ENCODE data around the gene CAPS. TPM values are rescaled to one million over a fixed set of nuclear protein-coding genes. Genes with fewer than 3 reads are reported as not detected.

CAPS gene
- total and polyA plus RNA-seq, 4 donors, result 90.2 to 360 (median 223) TPM

DNA sequence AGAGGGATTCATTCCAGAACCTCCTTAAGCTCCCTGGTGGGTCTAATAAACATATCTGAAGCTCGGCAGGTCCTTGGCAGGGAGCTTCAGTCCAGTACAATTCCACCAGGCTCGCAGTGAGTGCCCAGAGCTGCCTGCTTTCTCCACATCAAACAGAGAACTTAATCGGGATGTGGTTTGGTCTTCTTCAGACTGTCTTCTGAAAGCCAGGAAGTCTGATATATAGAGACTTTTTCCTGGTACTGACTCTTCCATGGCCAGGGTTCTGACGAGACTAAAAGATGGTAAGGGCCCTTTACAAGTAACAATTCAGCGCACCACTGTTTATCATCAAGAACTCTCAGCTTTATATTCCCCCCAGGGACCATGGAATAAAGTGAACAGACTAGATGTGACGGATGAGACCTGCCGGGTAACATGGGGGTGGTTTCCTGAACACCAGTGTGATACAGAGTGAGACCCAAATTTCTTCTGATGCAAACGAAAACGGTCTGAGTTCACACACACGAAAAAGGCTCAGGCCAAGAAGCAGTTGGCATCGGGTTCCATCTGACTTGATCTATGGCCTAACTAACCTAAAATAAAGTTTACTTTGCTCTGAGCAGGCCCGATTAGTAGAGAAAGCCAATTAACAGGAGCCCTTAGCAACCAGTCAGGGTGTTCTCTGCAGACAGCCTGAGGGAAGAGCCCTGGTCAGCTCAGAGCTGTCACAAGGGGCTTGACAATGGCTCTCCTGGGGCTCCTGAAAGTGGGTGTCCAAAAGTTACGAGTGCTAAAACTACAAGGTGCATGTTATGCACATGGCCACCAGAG is 34.9 kb downstream of the CAPS start:
- 57 to 67% methylated on average over 13 of the region's 13 CpGs for WGBS, 2 donors
- ATAC-seq (ENCODE audit: insufficient read depth, low FRiP score), result no peak
- H3K27me3 ChIP-seq (ENCODE audit: control insufficient read depth in 3 of 3, insufficient read depth in 3 of 3, low read length in 2 of 3), result no peaks in the 10 kb centered on the region

DNA sequence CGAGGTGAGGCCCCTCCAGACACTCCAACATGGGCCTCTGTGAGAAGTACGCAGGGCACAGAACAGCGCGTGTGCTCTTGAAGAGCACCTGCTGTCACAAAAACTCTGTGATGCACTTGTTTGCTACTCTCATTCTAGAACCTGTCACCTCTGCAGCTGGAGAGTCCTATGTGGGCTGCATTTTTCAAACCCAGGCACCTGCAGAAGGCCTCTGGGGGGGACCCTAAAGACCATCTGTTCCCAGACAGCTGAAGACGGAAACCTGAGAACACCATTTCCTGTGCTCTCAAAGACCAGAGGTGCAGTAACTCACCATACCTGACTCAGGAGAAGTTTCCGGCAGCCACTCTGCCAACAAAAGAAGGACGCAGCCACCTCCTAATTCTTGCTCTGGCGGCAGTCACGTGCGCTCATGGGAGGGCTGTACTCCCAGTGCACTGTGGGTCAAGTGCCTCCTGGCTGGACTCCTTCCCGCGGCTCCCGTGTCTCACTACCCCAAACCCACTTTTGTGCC is 35.8 kb downstream of the CAPS start:
- peak; percentile 32 for ATAC-seq (ENCODE audit: insufficient read depth, low FRiP score)
- Histone ChIP-seq H3K4me1 (ENCODE audit: control insufficient read depth in 5 of 5, insufficient read depth in 5 of 5, low read length in 5 of 5) (peaks cover 37 to 79% (median 48%) of the 10 kb centered on the region in 5 donors), H3K9ac (ENCODE audit: insufficient read depth in 1 of 2, low read length in 2 of 2) (no peak overlapping the region), H3K36me3 (ENCODE audit: control insufficient read depth in 4 of 4, insufficient read depth in 4 of 4, low read length in 4 of 4) (peaks cover 0 to 5% (median 2%) of the 10 kb centered on the region in 4 donors), H3K27me3 (ENCODE audit: control insufficient read depth in 3 of 3, insufficient read depth in 3 of 3, low read length in 2 of 3) (no peaks in the 10 kb centered on the region), H3K27ac (ENCODE audit: low read depth in 1 of 2, low read length in 1 of 2) (peak overlapping the region in 1 of 2 donors; percentile 80), H3K4me3 (no peak overlapping the region), H3K9me3 (ENCODE audit: control insufficient read depth in 4 of 4, insufficient read depth in 3 of 4, low read length in 3 of 4) (no peaks in the 10 kb centered on the region)
- peak in 2 of 3 donors; percentile 54 to 70 for DNase-seq
- TF ChIP-seq, protein P1, sequence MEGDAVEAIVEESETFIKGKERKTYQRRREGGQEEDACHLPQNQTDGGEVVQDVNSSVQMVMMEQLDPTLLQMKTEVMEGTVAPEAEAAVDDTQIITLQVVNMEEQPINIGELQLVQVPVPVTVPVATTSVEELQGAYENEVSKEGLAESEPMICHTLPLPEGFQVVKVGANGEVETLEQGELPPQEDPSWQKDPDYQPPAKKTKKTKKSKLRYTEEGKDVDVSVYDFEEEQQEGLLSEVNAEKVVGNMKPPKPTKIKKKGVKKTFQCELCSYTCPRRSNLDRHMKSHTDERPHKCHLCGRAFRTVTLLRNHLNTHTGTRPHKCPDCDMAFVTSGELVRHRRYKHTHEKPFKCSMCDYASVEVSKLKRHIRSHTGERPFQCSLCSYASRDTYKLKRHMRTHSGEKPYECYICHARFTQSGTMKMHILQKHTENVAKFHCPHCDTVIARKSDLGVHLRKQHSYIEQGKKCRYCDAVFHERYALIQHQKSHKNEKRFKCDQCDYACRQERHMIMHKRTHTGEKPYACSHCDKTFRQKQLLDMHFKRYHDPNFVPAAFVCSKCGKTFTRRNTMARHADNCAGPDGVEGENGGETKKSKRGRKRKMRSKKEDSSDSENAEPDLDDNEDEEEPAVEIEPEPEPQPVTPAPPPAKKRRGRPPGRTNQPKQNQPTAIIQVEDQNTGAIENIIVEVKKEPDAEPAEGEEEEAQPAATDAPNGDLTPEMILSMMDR (IDR thresholded peaks at IDR 0.05; ENCODE audit: control extremely low read depth, extremely low read depth), result no peak
- 70 to 82% methylated on average over 13 of the region's 13 CpGs for WGBS, 2 donors

More for the DNA sequence above, 34.9 kb downstream of the CAPS start:
- peak overlapping the region in 1 of 2 donors; percentile 3 for H3K9ac ChIP-seq (ENCODE audit: insufficient read depth in 1 of 2, low read length in 2 of 2)
- H3K4me3 ChIP-seq, result no peak overlapping the region
- H3K9me3 ChIP-seq (ENCODE audit: control insufficient read depth in 4 of 4, insufficient read depth in 3 of 4, low read length in 3 of 4), result no peaks in the 10 kb centered on the region
- DNase-seq, result no peak
- H3K36me3 ChIP-seq (ENCODE audit: control insufficient read depth in 4 of 4, insufficient read depth in 4 of 4, low read length in 4 of 4), result peaks cover 0 to 5% (median 2%) of the 10 kb centered on the region in 4 donors
- H3K27ac ChIP-seq (ENCODE audit: low read depth in 1 of 2, low read length in 1 of 2), result peak overlapping the region; percentile 28 to 80
- TF ChIP-seq, protein P1 (IDR thresholded peaks at IDR 0.05; ENCODE audit: control extremely low read depth, extremely low read depth), result no peak
- H3K4me1 ChIP-seq (ENCODE audit: control insufficient read depth in 5 of 5, insufficient read depth in 5 of 5, low read length in 5 of 5), result peaks cover 31 to 73% (median 40%) of the 10 kb centered on the region in 5 donors

GRCh38 chr19:5950741-5951140 is 36.7 kb downstream of the CAPS start:
- Histone ChIP-seq H3K9ac (ENCODE audit: insufficient read depth in 1 of 2, low read length in 2 of 2) (no peak overlapping the region), H3K27ac (ENCODE audit: low read depth in 1 of 2, low read length in 1 of 2) (no peak overlapping the region), H3K9me3 (ENCODE audit: control insufficient read depth in 4 of 4, insufficient read depth in 3 of 4, low read length in 3 of 4) (no peaks in the 10 kb centered on the region), H3K27me3 (ENCODE audit: control insufficient read depth in 3 of 3, insufficient read depth in 3 of 3, low read length in 2 of 3) (no peaks in the 10 kb centered on the region), H3K4me1 (ENCODE audit: control insufficient read depth in 5 of 5, insufficient read depth in 5 of 5, low read length in 5 of 5) (peaks cover 37 to 87% (median 55%) of the 10 kb centered on the region in 5 donors), H3K4me3 (no peak overlapping the region), H3K36me3 (ENCODE audit: control insufficient read depth in 4 of 4, insufficient read depth in 4 of 4, low read length in 4 of 4) (peaks cover 0 to 5% (median 0%) of the 10 kb centered on the region in 4 donors)
- WGBS, 2 donors, result 60 to 62% methylated on average over 3 of the region's 3 CpGs
- ATAC-seq (ENCODE audit: insufficient read depth, low FRiP score) (no peak), DNase-seq (no peak)
- TF ChIP-seq, protein P1 (IDR thresholded peaks at IDR 0.05; ENCODE audit: control extremely low read depth, extremely low read depth), result no peak
